GM12892 (cell line): Measurements from ENCODE around the gene TOP2B.

Experiments
- POLR2A ChIP-seq: IDR thresholded peaks from 2 replicates; pipeline ENCODE4 v1.6.1; 2011; ENCODE audit warnings: low read depth, low read length, control low read depth
- POLR2AphosphoS5 ChIP-seq: IDR thresholded peaks from 2 replicates; pipeline ENCODE4 v1.6.1; 2011; ENCODE audit warnings: low read depth, low read length, control low read depth

GRCh38 chr3:25568525-25569078, 96.1 kb downstream of the TOP2B start:
- no peak for TF ChIP-seq POLR2A
- no peak for TF ChIP-seq POLR2AphosphoS5
